ENCODE measurements around the gene ZNF12.

ZNF12 gene

GRCh38 chr7:6646465-6646864 lies 60.3 kb downstream of the ZNF12 start:
- no peak for DNase-seq

- no peak for DNase-seq
Observed at GRCh38 chr7:6644728-6645127, 62.0 kb downstream of the ZNF12 start.

- no peak for DNase-seq
Observed at GRCh38 chr7:6643915-6644625, 62.7 kb downstream of the ZNF12 start.

- DNase-seq = no peak
Observed at GRCh38 chr7:6642861-6643640, 63.7 kb downstream of the ZNF12 start.

- no peak for DNase-seq
Observed at GRCh38 chr7:6642239-6642839, 64.4 kb downstream of the ZNF12 start.

GRCh38 chr7:6641305-6642035 lies 65.3 kb downstream of the ZNF12 start:
- no peak for DNase-seq

GRCh38 chr7:6640246-6640721 lies 66.5 kb downstream of the ZNF12 start:
- DNase-seq = no peak

- no peak for DNase-seq
Observed at GRCh38 chr7:6639627-6640026, 67.1 kb downstream of the ZNF12 start.

- no peak for DNase-seq
Observed at GRCh38 chr7:6639032-6639431, 67.7 kb downstream of the ZNF12 start.
